NCI-H82 treated with DMSO at 0.1 percent for 48 hours (cell line): Measurements from ENCODE around the gene JAZF1.
A peak's percentile ranks its signal among the peaks of the same experiment; 100 is the strongest.

Experiments
- DNase-seq: peaks from one replicate; lab custom pipeline; 2025; ENCODE audit not compliant: unreplicated experiment; lab: John Stamatoyannopoulos, UW

JAZF1 gene

DNA sequence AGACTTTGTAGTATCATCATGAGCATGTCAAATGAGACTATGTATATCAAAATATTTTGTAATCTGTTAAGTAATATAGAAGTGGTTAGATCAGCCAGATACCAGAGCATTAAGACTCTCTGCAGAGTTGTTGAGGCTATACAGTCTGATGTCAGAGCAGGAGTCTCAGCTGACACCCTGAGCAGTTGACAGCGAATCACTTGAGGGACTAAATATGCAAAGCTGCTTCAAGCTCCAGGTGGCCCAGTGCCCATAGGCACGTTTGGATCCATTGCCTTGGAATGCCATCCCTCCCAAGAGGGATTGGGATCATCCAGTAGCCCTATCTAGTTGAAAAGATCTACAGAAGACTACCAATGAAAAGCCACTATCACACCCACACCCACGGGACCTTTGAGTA lies 230.5 kb downstream of the JAZF1 start:
- DNase-seq = no peak

DNA sequence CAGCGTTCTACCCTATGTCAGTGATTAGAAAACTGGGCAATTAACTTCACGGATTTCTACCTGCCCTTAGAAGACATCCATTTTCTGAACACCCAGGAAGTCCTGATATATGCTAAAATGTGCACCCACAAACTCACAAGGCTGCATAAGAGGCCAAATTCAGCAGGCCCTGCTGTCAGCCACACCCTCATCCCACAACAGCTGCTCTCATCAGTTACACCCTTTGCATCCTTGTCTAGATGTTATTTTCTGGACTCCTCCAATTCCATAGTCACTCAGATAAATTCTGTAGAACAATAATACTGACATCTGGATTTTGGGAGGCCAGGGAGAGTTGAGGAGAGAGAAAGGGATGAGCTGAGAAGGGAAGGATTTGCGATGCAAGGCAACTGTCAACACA lies 231.7 kb downstream of the JAZF1 start:
- no peak for DNase-seq

DNA sequence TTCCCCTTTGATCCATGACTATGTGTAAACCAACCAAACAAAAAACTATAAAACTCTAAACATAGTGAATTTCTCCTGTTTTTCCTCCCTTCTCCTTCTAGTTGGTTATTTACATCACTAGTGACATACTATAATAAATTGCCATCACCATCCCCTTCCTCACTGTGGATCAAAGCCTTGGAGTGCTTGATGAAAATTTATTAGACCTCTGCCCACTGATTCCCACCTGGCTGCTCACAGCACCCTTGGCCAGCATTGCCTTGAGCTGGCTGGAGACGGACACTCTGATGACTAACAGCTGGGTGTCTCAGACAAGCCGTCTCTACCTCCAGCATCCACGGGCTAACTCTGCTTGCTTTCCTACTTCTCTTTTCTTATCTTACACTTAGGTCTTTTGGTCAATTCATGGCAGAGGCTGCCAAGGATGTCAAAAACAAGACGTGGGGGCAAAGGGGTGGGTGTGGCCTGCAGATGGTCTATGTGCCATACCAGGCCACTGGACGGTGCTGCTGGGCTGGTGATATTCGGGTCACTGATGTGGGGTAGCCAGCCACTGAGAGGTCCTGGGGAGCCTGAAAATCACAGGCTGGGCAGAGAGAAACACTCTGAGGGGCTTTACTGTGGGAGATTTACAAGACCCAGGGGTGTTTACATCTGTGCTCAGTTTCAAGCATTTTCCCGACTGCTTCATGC lies 232.9 kb downstream of the JAZF1 start:
- no peak for DNase-seq

DNA sequence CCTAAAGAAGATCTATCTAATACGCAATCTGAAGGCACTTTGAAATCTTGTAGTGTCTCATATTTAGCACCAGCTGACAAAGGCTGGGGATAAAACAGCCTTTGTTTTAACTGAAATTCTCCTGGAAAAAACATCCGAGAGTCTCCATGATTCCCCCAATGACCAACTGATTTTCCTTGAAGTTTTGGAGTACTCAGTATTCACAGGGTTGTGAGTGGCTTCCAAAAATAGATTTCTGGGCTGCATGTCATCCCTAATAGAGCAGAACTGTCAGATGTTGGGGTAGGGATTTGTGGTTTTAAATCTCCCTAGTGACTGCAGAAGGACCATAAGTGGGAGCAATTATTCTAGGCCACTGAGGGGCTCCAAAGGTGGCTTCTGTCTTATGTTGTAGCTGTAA lies 234.2 kb downstream of the JAZF1 start:
- peak; percentile 79 for DNase-seq

DNA sequence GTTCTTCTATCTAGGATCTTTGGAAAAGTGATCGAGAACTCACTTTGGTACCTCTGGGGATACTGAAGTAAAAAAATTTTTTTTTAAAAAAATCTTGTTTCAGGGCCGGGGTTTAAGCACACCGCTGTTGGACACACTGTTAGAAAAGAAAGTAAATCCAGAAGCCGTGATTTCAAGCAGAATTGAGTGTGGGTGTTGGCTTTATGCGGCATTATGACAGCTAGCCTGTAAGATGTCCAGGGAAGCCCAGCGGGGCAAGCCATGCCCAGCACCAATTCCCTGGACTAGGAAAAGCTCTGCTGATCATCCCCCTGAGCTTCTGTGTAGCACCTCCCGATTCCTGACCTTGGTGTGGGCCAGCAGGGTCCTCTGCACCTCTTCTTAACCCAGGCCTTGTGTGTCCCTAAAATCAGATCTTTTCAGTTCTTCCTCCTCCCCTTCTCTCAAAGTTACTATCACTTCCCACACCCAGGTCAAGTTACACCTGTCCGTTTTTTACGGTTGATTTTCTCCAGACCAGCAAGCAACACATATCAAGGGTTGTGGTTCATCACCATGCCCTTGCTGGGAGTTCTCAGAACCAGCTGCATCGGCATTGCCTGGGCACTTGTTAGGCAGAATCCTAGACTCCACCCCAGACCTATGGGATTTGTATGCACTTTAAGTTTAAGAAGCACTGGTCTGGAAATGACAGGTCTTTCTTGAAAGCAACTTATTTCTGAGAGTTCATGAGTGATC lies 235.4 kb downstream of the JAZF1 start:
- DNase-seq = no peak

DNA sequence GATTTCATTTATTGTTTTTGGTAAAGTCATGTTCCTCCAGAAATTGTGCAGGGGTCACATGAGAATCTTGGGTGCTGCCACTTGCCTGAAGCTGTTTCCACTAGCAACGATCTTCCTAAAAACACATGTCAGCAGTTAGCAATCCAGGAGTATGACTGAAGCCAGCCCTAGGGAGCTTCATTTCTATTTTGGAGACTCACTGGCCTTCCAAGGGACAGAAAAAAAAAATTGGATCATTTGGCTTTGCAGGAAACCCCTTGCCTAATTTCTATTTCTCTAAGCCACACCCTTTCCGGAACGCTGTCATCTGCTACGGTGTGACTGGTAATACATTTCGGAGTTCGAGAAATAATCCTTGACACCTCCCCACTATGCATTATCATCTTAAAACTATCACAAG lies 236.0 kb downstream of the JAZF1 start:
- DNase-seq = no peak

DNA sequence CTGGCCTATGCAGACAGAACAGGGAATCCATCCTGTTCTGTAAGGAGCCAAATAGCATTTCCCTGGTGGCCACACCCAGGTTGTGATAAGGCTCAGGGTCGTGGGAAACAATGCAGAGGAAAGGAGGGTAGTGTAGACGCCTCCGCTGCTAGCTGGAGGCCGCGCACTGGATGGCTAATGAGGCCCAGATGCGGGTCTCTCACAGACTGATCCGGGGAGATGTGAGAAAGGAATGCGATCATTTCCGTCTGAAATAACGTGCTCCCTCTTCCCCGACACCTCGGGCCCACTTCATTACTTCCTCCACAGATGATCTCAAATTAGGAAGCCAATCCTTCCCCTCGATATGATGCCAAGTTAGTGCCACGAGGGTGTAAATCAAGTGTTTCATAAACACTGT lies 237.4 kb downstream of the JAZF1 start:
- DNase-seq = no peak

DNA sequence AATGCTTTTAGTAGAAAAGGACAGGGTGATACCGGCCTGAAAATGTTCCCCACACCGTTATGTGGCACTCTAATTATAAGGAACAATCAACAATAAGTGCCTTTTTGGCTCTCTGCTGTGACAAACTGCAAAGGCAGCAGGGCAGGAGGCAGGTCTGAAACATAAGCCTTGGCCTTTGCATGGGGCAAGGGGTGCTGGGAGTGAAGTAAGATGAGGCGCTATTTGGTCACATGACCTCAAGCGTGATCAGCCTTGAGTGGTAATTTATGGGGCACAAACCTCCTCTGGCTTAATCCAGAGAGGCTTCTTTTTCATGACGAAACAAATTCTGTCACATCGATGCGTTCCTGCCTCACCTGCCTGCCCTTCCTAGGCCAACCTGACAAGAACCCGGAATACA lies 237.9 kb downstream of the JAZF1 start:
- DNase-seq = no peak

DNA sequence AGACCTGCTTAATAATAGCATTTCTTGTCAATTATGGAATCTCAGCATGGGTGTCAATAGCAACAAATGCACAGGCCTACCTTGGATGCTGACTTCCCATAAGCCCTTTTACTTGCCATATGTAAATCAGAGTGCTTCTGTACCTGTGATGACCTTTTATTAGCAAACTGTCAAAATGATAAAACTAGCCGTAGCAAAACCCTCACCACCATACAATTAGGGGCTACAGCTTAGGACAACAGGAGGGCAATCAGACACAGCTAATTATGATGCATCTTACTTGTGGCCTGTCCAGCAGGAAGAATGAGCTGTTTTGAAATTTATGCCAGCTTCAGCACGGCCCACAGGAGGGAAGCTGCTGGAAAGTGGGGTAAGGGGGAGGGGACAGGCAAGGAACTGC lies 239.1 kb downstream of the JAZF1 start:
- DNase-seq = peak; percentile 59

DNA sequence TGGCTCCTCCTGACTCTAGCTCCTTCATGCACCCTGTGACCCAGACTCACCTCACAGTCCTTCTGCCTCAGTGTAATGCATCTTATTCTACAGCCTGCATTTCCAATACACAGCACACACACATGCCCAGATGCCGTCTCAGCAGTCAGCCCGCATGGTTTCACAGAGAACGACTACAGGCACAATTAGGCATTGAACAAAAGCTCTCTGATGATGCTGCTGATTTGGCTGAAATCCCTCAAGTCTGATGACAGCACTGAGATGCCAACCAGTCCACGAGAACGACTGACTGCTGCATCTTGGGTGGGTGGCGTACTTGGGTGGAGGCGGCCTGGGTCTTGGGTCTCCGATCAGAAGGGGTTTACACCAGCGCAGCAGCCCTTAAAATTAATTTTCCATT lies 240.3 kb downstream of the JAZF1 start:
- no peak for DNase-seq

DNA sequence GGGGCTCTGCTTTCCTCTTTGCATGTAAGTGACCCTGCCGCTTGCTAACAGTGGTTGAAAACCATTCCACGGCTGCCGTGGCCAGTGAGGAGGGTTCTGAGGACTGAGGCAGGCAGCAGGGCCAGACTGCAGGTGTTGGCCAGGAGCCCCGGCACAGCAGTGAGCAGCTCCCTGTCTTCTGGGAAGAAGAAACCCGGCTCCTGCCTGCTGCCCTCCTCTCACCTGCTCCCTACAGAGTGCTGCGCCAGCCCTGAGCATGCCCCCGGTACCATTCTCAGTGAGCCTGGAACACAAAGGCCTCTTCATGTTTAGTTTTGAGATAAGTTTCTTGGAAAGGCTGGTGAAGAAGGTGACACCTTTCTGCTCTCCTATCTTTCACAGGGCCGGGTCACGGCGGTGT lies 240.7 kb downstream of the JAZF1 start:
- no peak for DNase-seq

DNA sequence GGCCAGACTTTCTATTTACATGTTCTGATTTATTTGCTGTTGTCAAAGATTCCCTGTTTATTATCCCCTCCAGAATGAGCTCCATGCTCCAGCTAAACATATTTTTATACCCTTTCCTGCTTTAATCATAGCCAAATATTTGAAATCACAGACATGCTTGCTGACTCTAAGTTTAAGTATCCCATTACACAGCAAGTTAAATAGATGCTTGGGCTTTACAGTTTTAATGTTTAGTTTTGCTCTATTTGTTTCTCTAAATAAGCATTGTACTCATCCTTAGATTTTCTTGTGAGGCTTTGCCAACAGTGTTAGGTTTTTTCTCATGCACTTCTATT lies 243.9 kb downstream of the JAZF1 start:
- no peak for DNase-seq

DNA sequence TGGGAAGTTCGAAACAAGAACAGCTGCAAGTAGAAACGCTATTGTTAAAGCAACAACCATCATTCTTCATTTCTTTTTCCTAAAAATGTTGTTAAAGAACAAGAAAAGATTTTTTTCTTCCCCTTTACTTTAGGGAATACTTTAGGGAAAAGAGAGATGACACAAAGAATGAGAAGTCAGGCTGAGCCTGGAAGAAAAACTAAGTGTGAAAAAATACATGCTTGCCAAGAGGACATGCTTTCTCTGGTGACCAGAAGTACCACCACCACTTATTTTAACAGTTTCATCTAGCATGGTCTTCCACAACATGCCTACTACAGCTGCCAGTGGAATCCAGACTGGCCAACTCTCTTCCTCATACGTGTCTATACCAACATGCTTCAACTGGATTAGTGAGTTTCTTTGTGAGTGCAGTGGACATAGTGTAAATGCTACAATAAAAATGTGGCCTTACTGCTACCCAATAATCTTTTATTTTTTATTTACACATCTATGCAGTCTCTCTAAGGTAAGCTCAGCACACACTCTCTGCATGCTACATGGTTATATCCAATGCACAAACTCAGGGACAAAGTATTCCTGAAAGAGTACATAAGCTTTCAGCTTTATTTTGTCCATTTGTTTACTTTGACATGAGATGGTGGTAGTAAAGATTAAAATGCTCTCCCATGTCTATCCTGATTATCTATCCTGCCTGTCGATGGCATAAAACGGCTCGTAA lies 244.4 kb downstream of the JAZF1 start:
- DNase-seq = no peak

DNA sequence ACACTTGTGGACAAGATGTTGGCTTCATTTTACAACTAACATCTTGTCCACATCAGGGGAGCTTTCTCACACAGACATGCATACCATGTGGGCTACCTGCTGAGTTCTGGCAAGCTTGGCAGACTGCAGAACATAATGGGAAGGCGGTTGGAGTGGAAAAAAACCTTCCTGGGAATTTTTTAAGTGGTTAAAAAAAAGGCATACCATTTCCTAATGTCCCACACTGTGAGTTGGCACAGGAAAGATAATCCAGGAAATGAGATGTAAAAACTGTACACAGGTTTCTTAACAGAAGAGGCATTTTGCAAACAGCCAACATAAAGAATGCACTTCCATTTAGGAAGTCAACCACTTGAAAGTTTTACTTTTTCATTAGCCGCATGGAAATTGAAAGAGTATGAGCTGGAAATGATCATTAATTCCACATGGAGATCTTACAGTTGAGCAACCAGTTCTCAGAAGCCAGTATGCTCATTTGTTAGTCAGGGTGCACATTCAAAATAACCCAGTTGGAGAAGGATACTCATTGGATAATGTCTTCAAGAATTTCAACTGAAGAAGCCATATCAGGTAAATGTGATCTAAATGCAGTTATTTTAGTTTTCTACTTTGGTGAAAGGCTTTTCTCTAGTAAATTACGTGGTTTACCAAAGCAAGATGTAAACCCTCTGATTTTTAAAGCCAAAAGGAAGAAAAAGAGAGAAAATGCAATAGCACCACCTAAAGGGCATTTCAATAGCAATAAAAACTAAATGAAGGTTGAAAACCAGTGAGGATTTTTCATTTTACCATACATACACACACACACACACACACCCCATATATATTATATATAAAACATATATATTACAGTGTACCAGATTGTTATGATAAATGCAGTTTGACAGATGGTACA lies 246.7 kb downstream of the JAZF1 start:
- no peak for DNase-seq

DNA sequence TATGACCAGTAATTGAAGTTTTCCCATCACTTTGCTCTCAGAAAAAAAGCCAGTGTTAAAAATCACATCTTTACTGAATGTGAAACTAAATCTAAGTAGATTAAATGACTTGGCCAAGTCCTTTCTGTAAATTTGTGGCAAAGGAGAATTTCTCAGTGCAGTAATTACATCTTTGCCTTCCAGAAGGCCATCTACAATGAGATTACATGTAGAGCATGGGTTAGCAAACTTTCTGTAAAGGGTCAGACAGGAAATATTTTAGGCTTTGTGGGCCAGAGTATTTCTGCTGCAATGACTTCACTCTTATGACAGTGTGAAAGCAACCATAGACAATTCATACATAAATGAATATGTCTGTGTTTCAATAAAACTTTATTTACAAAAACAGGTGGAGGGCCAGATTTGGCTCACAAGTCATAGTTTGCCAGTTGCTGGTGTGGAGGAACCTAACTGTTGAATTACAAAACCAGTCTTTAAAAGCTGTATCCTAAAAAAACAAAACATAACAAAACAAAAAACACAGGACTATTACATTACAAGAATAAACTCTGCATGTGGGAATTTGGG lies 249.6 kb downstream of the JAZF1 start:
- no peak for DNase-seq

DNA sequence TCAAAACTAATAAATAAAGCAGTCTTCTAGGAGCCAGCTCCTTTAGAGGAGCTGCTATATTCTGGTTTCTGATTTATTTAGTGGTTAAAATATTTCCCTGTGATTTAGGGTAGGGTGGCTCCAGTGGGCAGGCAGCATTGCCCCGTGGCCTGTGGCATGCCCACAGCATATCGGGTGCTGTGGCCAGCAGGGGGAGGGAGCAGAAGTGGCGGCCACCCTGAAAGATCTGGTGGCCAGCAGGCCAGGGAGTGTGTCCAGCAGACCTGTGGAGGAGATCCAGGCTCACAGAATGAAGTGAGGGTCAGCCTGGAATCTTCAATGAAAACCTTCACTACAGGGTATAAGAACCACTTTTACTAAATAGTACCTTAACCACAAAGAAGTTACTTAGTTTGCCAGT lies 251.5 kb downstream of the JAZF1 start:
- DNase-seq = no peak

DNA sequence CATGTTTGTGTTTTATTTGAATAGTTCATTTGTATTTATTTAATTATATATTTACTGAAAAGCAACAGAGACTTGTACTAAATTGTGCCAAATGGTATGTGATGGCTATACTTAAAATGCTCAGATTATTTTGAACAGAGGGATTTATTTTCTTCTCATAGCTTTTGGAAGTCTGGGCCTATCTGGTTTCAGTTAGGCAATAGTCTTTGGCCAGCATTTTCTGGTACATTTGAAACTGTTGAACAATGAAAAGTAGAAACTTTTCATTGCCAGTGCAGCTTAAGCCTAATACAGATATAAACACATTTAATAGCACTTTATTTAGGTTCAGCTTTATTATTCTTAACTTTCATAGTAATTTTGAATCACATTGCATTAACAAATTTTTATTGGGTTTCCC lies 252.6 kb downstream of the JAZF1 start:
- DNase-seq = no peak

DNA sequence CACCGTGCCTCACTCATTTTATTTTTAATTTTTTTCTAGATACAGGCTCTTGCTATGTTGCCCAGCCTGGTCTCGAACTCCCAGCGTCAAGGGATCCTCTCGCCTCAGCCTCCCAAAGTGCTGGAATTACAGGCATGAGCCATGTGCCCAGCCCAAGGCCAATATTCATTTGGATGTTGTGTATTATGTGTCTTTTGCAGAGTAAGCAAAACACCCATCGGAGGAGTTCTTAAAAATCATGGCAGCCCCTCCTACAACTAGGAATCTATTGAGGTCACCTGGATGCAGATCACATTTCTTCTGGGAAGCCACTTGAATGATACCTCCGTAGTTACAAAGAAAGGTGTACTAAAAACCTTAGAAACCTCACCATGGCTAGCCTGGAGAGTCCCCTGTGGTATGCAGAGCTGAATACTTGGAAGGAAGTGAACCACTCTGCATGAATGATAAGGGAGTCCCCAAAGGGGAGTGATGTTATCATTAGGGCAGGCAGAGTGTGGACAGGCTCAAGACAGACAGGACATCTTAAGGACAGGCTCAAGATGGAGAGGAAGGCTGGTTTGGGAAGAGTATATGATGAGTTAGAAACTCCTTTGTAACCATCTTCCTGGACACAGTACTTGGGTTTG lies 254.9 kb downstream of the JAZF1 start:
- no peak for DNase-seq

DNA sequence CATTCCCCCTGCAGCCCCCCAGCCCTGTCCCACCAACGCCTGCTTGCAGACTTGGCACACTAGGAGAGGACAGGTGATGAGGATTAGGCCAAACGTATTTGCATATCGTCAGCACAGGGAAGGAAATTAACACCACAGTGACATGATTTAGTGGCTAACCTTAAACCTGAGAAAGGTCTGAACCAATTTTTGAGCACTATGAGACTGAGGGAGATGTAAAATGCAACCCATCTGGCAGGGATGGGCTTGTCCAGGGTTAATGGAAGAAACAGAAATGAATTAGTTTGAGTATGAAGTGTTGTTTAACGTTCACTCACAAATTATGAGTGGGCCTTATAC lies 257.0 kb downstream of the JAZF1 start:
- DNase-seq = no peak

DNA sequence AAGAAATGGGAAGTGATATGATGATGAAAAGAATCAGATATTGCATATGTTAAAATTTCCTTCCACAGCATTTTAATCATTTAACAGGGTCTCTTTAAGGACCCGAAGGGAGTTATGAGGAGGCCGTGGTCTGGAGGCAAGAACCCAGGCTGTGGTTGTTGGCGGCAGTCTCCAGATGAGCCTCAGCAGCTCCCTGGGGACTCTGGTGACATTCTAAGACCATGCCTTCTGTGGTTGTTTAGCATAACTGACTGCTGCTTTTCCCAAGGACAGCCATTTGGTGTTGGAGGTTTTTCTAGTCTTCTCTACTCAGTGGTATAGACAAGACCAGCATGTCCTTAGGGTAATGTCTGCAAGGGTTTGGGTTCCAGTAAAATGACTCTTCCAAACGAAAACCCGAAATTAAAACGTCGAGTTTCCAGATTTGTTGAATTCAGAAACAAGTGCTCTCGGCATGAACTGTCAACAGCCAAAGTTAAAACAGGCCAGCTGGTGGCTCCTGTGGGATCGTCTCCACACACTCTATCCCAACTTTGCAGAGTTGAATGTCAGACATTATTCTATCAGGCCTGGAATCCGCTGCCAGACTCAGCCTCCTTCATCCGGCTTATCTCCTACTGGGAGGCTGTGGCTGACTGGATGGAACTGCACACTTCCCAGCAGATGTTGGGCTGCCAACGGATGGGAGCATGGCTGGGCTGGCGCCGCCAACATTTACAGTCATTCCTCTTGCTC lies 257.5 kb downstream of the JAZF1 start:
- DNase-seq = peak; percentile 76
